Liver (tissue), 9 donors: ENCODE measurements around the gene UBE2Q2. TPM values are rescaled to one million over a fixed set of nuclear protein-coding genes. Genes with fewer than 3 reads are reported as not detected.
"Not testable (repeated sequence)": the region's sequence is repeated elsewhere in the genome, so short reads cannot be mapped to it uniquely, and the experiment has no call there.

Experiments
- DNase-seq: peaks from one replicate; pipeline ENCODE4 v3.0.0-alpha.2; 2017; ENCODE audit warnings: low spot score
- H3K27ac ChIP-seq, 2 donors: one replicate each; pipeline ENCODE4 v1.7.0; 2013; ENCODE audit warnings: inconsistent platforms in 2 of 2, low read length in 2 of 2, control low read depth in 1 of 2, low read depth in 1 of 2, mild to moderate bottlenecking in 1 of 2
- H3K27me3 ChIP-seq, 4 donors: one replicate each; pipeline versions ENCODE4 v1.6.1 to v1.7.0; 2013; ENCODE audit warnings: low read length in 3 of 4, inconsistent platforms in 1 of 4, mild to moderate bottlenecking in 1 of 4, moderate library complexity in 1 of 4; ENCODE audit not compliant: control insufficient read depth in 4 of 4, insufficient read depth in 4 of 4
- H3K36me3 ChIP-seq, 4 donors: one replicate each; pipeline versions ENCODE4 v1.6.1 to v1.7.0; 2013; ENCODE audit warnings: low read length in 3 of 4, mild to moderate bottlenecking in 3 of 4, low read depth in 1 of 4, moderate library complexity in 1 of 4; ENCODE audit not compliant: control insufficient read depth in 4 of 4, insufficient read depth in 3 of 4
- H3K4me1 ChIP-seq, 4 donors: one replicate each; pipeline versions ENCODE4 v1.6.1 to v1.7.0; 2013; ENCODE audit warnings: low read length in 3 of 4, mild to moderate bottlenecking in 3 of 4, moderate library complexity in 1 of 4; ENCODE audit not compliant: control insufficient read depth in 4 of 4, insufficient read depth in 4 of 4
- H3K4me3 ChIP-seq, 3 donors: one replicate each; pipeline versions ENCODE4 v1.6.1 to v1.7.0; 2013; ENCODE audit warnings: low read length in 3 of 3, control low read depth in 1 of 3, low read depth in 1 of 3, mild to moderate bottlenecking in 1 of 3
- H3K9ac ChIP-seq, 2 donors: one replicate each; pipeline ENCODE4 v1.7.0; 2013; ENCODE audit warnings: low read length in 2 of 2, mild to moderate bottlenecking in 2 of 2, moderate library complexity in 2 of 2, control low read depth in 1 of 2, low read depth in 1 of 2
- H3K9me3 ChIP-seq, 4 donors: one replicate each; pipeline versions ENCODE4 v1.6.1 to v1.7.0; 2013; ENCODE audit warnings: low read length in 3 of 4; ENCODE audit not compliant: control insufficient read depth in 4 of 4
- EGR1 ChIP-seq, 2 donors: IDR thresholded peaks; 2 replicates each; pipeline ENCODE4 v1.6.1; 2016 to 2018; ENCODE audit warnings: antibody characterized with exemption in 2 of 2, low read depth in 2 of 2
- FOXA1 ChIP-seq: IDR thresholded peaks from 2 replicates; pipeline ENCODE4 v1.6.1; 2016; ENCODE audit warnings: antibody characterized with exemption
- FOXA2 ChIP-seq: IDR thresholded peaks from 2 replicates; pipeline ENCODE4 v1.6.1; 2016; ENCODE audit warnings: antibody characterized with exemption
- HNF4A ChIP-seq, 2 donors: conservative IDR thresholded peaks; 2 replicates each; pipeline ENCODE4 v1.6.1; 2016; ENCODE audit warnings: antibody characterized with exemption in 2 of 2, mild to moderate bottlenecking in 2 of 2
- JUND ChIP-seq, 2 donors: IDR thresholded peaks; 2 replicates each; pipeline ENCODE4 v1.6.1; 2016; ENCODE audit warnings: antibody characterized with exemption in 2 of 2
- RAD21 ChIP-seq, 2 donors: IDR thresholded peaks; 2 replicates each; pipeline ENCODE4 v1.6.1; 2016; ENCODE audit warnings: antibody characterized with exemption in 2 of 2, mild to moderate bottlenecking in 2 of 2
- RXRA ChIP-seq, 2 donors: IDR thresholded peaks; 2 replicates each; pipeline ENCODE4 v1.6.1; 2017 to 2018; ENCODE audit warnings: antibody characterized with exemption in 2 of 2, mild to moderate bottlenecking in 1 of 2
- SP1 ChIP-seq: IDR thresholded peaks from 2 replicates; pipeline ENCODE4 v1.6.1; 2018; ENCODE audit warnings: antibody characterized with exemption, mild to moderate bottlenecking
- TAF1 ChIP-seq: conservative IDR thresholded peaks from 2 replicates; pipeline ENCODE4 v1.6.1; 2016; ENCODE audit warnings: antibody characterized with exemption, mild to moderate bottlenecking
- YY1 ChIP-seq: IDR thresholded peaks from 2 replicates; pipeline ENCODE4 v1.6.1; 2016; ENCODE audit warnings: antibody characterized with exemption, mild to moderate bottlenecking
- WGBS: extraction: QIAGEN DNeasy Blood & Tissue Kit; methylation state at CpG from one replicate; pipeline ENCODE4 v1.1.7; 2013; 5-methylcytosine and 5-hydroxymethylcytosine counted together
- polyA plus RNA-seq, 2 donors: library from polyadenylated mRNA; stranded (reverse) in 1 of 2; unstranded in 1 of 2; fragments of 200-250 nt in 1 of 2; fragments of >200 nt in 1 of 2; fragmentation: Nextera tagmentation in 1 of 2; extraction: Ambion mirVana in 1 of 2; gene quantifications; one replicate each; pipeline versions ENCODE4 v1.2.1 to v1.2.3, GENCODE V29; 2013 to 2015
- total RNA-seq, 2 donors: library from RNA; depleted of rRNA; stranded (reverse); fragments of >200 nt; gene quantifications; one replicate each; pipeline ENCODE4 v1.2.3, GENCODE V29; 2014
- TF ChIP-seq, protein P1 (sequence below): IDR thresholded peaks from 2 replicates; pipeline ENCODE4 v1.6.1; 2016; ENCODE audit warnings: antibody characterized with exemption
- TF ChIP-seq, protein P2 (sequence below): IDR thresholded peaks from 2 replicates; pipeline ENCODE4 v1.6.1; 2016; ENCODE audit warnings: antibody characterized with exemption, mild to moderate bottlenecking
- TF ChIP-seq, protein P3 (sequence below): IDR thresholded peaks from 2 replicates; pipeline ENCODE4 v1.6.1; 2016; ENCODE audit warnings: antibody characterized with exemption
- TF ChIP-seq, protein P4 (sequence below): IDR thresholded peaks from 2 replicates; pipeline ENCODE4 v1.6.1; 2016; ENCODE audit warnings: antibody characterized with exemption
- TF ChIP-seq, protein P5 (sequence below): fragments of 150-350 bp; IDR thresholded peaks from 2 replicates; pipeline ENCODE4 v1.5.1; 2017; ENCODE audit warnings: improper control_type of control experiment, low read depth, low read length; ENCODE audit not compliant: missing input control
- donor health status: healthy.
- donor health status: healthy.
- donor health status: healthy.
- donor health status: healthy.
- donor health status: healthy.

The UBE2Q2 gene
- total and polyA plus RNA-seq, 4 donors = 2.4 to 14.4 (median 5.2) TPM

DNA sequence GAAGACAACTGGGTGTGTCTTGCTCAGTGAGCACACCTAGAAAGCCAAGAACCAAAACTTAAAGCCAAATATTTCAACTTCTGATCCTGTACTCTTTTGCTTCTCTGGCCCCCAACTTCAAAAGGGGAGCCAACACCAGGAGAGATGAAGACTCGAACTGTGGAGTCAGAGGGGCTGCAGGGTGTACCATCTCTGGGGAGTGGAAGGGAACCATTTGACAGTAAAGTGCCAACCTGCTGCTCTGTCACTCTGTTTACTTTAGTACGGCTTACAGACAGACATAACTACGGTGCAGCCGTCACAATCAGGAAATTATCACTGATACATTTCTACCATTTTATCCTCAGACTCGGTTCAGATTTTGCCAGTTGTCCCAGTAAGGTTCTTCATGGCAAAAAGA is 62.0 kb downstream of the UBE2Q2 start:
- H3K27me3 ChIP-seq = no peaks in the 10 kb centered on the region
- no peak overlapping the region for H3K27ac ChIP-seq
- no peak overlapping the region for H3K9ac ChIP-seq
- peaks cover 3 to 12% (median 4%) of the 10 kb centered on the region in 4 donors for H3K36me3 ChIP-seq
- WGBS = 88% methylated on average over 5 of the region's 5 CpGs
- TF ChIP-seq, protein P1, sequence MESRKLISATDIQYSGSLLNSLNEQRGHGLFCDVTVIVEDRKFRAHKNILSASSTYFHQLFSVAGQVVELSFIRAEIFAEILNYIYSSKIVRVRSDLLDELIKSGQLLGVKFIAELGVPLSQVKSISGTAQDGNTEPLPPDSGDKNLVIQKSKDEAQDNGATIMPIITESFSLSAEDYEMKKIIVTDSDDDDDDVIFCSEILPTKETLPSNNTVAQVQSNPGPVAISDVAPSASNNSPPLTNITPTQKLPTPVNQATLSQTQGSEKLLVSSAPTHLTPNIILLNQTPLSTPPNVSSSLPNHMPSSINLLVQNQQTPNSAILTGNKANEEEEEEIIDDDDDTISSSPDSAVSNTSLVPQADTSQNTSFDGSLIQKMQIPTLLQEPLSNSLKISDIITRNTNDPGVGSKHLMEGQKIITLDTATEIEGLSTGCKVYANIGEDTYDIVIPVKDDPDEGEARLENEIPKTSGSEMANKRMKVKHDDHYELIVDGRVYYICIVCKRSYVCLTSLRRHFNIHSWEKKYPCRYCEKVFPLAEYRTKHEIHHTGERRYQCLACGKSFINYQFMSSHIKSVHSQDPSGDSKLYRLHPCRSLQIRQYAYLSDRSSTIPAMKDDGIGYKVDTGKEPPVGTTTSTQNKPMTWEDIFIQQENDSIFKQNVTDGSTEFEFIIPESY = no peak
- TF ChIP-seq, protein P2, sequence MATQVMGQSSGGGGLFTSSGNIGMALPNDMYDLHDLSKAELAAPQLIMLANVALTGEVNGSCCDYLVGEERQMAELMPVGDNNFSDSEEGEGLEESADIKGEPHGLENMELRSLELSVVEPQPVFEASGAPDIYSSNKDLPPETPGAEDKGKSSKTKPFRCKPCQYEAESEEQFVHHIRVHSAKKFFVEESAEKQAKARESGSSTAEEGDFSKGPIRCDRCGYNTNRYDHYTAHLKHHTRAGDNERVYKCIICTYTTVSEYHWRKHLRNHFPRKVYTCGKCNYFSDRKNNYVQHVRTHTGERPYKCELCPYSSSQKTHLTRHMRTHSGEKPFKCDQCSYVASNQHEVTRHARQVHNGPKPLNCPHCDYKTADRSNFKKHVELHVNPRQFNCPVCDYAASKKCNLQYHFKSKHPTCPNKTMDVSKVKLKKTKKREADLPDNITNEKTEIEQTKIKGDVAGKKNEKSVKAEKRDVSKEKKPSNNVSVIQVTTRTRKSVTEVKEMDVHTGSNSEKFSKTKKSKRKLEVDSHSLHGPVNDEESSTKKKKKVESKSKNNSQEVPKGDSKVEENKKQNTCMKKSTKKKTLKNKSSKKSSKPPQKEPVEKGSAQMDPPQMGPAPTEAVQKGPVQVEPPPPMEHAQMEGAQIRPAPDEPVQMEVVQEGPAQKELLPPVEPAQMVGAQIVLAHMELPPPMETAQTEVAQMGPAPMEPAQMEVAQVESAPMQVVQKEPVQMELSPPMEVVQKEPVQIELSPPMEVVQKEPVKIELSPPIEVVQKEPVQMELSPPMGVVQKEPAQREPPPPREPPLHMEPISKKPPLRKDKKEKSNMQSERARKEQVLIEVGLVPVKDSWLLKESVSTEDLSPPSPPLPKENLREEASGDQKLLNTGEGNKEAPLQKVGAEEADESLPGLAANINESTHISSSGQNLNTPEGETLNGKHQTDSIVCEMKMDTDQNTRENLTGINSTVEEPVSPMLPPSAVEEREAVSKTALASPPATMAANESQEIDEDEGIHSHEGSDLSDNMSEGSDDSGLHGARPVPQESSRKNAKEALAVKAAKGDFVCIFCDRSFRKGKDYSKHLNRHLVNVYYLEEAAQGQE = no peak
- TF ChIP-seq RAD21 (IDR thresholded peaks at IDR 0.05) = no peak
- TF ChIP-seq EGR1 (IDR thresholded peaks at IDR 0.05; ENCODE audit: low read depth in 2 of 2) = no peak
- no peak for TF ChIP-seq RXRA (IDR thresholded peaks at IDR 0.05)
- TF ChIP-seq, protein P3, sequence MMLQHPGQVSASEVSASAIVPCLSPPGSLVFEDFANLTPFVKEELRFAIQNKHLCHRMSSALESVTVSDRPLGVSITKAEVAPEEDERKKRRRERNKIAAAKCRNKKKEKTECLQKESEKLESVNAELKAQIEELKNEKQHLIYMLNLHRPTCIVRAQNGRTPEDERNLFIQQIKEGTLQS = no peak
- TF ChIP-seq, protein P4, sequence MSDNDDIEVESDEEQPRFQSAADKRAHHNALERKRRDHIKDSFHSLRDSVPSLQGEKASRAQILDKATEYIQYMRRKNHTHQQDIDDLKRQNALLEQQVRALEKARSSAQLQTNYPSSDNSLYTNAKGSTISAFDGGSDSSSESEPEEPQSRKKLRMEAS = no peak
- TF ChIP-seq YY1 = no peak
- TF ChIP-seq HNF4A (conservative IDR thresholded peaks at IDR 0.05) = no peak
- TF ChIP-seq FOXA2 = no peak
- TF ChIP-seq SP1 = no peak
- no peak for TF ChIP-seq FOXA1
- no peak for TF ChIP-seq JUND (IDR thresholded peaks at IDR 0.05)
- no peak for TF ChIP-seq TAF1
- H3K4me3 ChIP-seq = no peak overlapping the region
- DNase-seq = no peak
- H3K9me3 ChIP-seq = no peaks in the 10 kb centered on the region
- peaks cover 4 to 42% (median 26%) of the 10 kb centered on the region in 4 donors for H3K4me1 ChIP-seq

DNA sequence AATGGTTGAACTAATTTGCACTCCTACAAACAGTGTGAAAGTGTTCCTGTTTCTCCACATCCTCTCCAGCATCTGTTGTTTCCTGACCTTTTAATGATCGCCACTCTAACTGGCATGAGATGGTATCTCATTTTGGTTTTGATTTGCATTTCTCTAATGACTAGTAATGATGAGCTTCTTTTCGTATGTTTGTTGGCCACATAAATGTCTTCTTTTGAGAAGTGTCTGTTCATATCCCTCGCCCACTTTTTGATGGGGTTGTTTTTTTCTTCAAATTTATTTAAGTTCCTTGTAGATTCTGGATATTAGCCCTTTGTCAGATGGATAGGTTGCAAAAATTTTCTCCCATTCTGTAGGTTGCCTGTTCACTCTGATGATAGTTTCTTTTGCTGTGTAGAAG is 67.1 kb downstream of the UBE2Q2 start:
- WGBS = 96% methylated on average over 3 of the region's 3 CpGs
- not testable (repeated sequence) for H3K27me3 ChIP-seq, H3K9me3 ChIP-seq

DNA sequence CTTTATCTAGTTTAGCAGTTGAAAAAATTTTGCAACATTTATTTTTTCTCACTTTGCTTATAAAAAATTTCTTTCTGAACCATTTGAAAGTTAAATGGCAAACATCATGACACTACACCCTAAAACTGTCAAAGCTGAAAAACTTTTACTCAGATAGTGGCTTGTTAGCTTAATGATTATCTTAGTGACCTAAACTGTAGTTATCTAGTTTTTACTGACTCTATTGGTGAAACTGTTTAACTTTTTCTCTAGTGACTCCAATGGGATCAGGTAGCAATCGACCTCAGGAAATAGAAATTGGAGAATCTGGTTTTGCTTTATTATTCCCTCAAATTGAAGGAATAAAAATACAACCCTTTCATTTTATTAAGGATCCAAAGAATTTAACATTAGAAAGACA is 73.7 kb downstream of the UBE2Q2 start:
- H3K4me1 ChIP-seq = peaks cover 0 to 14% (median 4%) of the 10 kb centered on the region in 4 donors
- H3K9me3 ChIP-seq = no peaks in the 10 kb centered on the region
- 87% methylated on average over 1 of the region's 1 CpG for WGBS
- peaks cover 4 to 25% (median 12%) of the 10 kb centered on the region in 4 donors for H3K36me3 ChIP-seq
- H3K4me3 ChIP-seq = no peak overlapping the region
- DNase-seq = no peak
- H3K9ac ChIP-seq = no peak overlapping the region
- H3K27me3 ChIP-seq = no peaks in the 10 kb centered on the region
- no peak overlapping the region for H3K27ac ChIP-seq
- no peak for TF ChIP-seq JUND (IDR thresholded peaks at IDR 0.05)
- no peak for TF ChIP-seq RXRA (IDR thresholded peaks at IDR 0.05)
- TF ChIP-seq, protein P3 = no peak
- TF ChIP-seq, protein P4 = no peak
- no peak for TF ChIP-seq YY1
- no peak for TF ChIP-seq FOXA1
- TF ChIP-seq, protein P1 = no peak
- TF ChIP-seq FOXA2 = no peak
- TF ChIP-seq HNF4A (conservative IDR thresholded peaks at IDR 0.05) = no peak
- TF ChIP-seq TAF1 = no peak
- TF ChIP-seq, protein P5, sequence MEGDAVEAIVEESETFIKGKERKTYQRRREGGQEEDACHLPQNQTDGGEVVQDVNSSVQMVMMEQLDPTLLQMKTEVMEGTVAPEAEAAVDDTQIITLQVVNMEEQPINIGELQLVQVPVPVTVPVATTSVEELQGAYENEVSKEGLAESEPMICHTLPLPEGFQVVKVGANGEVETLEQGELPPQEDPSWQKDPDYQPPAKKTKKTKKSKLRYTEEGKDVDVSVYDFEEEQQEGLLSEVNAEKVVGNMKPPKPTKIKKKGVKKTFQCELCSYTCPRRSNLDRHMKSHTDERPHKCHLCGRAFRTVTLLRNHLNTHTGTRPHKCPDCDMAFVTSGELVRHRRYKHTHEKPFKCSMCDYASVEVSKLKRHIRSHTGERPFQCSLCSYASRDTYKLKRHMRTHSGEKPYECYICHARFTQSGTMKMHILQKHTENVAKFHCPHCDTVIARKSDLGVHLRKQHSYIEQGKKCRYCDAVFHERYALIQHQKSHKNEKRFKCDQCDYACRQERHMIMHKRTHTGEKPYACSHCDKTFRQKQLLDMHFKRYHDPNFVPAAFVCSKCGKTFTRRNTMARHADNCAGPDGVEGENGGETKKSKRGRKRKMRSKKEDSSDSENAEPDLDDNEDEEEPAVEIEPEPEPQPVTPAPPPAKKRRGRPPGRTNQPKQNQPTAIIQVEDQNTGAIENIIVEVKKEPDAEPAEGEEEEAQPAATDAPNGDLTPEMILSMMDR = no peak

More for the DNA sequence above, 67.1 kb downstream of the UBE2Q2 start:
- not testable (repeated sequence) for DNase-seq, H3K4me3 ChIP-seq, H3K4me1 ChIP-seq, H3K27ac ChIP-seq, H3K9ac ChIP-seq
- peaks cover 4 to 26% (median 15%) of the 10 kb centered on the region in 4 donors for H3K36me3 ChIP-seq
